AG10803 (cell line): ENCODE measurements around the gene CYP26C1.
A peak's percentile ranks its signal among the peaks of the same experiment; 100 is the strongest.

Source experiments
- DNase-seq: peaks from one replicate; pipeline ENCODE4 v3.0.0; 2010; ENCODE audit warnings: low read depth
- H3K4me3 ChIP-seq: 2 replicates; pipeline ENCODE4 v1.5.1; 2011; ENCODE audit warnings: mild to moderate bottlenecking, low read length, control low read depth
- TF ChIP-seq, protein P1 (sequence below): conservative IDR thresholded peaks from 2 replicates; pipeline ENCODE4 v1.5.1; 2011; ENCODE audit warnings: mild to moderate bottlenecking, low read length, control low read depth, inconsistent platforms

Gene CYP26C1

GRCh38 chr10:93115661-93116383, 55.2 kb downstream of the CYP26C1 start:
- TF ChIP-seq, protein P1, sequence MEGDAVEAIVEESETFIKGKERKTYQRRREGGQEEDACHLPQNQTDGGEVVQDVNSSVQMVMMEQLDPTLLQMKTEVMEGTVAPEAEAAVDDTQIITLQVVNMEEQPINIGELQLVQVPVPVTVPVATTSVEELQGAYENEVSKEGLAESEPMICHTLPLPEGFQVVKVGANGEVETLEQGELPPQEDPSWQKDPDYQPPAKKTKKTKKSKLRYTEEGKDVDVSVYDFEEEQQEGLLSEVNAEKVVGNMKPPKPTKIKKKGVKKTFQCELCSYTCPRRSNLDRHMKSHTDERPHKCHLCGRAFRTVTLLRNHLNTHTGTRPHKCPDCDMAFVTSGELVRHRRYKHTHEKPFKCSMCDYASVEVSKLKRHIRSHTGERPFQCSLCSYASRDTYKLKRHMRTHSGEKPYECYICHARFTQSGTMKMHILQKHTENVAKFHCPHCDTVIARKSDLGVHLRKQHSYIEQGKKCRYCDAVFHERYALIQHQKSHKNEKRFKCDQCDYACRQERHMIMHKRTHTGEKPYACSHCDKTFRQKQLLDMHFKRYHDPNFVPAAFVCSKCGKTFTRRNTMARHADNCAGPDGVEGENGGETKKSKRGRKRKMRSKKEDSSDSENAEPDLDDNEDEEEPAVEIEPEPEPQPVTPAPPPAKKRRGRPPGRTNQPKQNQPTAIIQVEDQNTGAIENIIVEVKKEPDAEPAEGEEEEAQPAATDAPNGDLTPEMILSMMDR: peak; percentile 63
- DNase-seq: peak; percentile 38
- H3K4me3 ChIP-seq: no peak overlapping the region
